HG03354 (cell line): ENCODE results near the gene GLI2.

ENCODE experiments used
- ATAC-seq: cut with Tn5 transposase; IDR thresholded peaks from one replicate; pipeline ENCODE4 v1.9.1; 2021; ENCODE audit warnings: mild to moderate bottlenecking; ENCODE audit not compliant: unreplicated experiment, poor library complexity, severe bottlenecking

The GLI2 gene

DNA sequence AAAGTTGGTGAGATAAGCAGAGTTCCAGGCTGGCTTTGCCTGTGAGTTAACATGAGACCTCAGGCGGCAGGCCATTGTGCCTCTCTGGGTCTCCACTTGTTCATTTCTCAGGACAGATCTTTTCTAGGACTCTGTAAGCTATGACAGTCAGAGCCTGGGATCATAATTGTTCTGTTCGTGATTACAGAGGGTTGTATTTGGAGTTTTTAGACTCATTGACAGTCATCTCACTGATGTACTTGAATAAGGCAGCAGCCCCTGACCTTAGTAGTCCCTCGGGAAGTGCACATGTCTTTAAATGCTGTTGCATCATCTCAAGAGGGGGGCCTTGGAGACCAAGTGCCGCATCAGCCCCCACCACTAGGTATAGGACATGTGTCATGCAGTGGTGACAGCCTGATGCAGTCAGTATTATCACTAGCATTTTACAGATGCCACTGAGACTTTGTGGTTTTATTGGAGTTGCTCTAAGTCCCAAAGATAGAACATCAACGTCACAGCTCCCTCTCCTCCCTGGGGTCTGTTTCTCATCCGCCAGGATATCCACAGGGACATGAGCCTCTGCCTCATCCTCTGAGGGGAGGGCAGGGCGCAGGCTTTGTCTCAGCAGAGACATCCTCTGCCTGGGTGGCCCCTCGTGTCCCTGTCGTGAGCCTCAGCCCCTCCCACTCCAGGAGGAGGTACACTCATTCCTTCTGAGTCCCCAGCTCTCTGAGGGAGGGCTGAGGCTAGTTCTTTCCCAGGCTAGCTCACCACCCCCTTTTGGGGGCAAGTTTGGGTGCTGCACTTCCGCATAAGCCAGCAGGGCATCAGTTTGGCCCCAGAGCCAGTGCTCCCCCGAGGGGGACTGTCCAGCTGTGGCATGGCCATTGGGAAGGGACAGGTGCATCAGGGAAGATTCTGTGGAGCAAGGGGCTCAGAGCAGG lies 14.1 kb downstream of the GLI2 start:
- ATAC-seq, result no peak

- no peak for ATAC-seq
Measured at GRCh38 chr2:120750488-120751210, 15.0 kb downstream of the GLI2 start.

GRCh38 chr2:120751553-120751952 lies 15.9 kb downstream of the GLI2 start:
- ATAC-seq, result no peak

DNA sequence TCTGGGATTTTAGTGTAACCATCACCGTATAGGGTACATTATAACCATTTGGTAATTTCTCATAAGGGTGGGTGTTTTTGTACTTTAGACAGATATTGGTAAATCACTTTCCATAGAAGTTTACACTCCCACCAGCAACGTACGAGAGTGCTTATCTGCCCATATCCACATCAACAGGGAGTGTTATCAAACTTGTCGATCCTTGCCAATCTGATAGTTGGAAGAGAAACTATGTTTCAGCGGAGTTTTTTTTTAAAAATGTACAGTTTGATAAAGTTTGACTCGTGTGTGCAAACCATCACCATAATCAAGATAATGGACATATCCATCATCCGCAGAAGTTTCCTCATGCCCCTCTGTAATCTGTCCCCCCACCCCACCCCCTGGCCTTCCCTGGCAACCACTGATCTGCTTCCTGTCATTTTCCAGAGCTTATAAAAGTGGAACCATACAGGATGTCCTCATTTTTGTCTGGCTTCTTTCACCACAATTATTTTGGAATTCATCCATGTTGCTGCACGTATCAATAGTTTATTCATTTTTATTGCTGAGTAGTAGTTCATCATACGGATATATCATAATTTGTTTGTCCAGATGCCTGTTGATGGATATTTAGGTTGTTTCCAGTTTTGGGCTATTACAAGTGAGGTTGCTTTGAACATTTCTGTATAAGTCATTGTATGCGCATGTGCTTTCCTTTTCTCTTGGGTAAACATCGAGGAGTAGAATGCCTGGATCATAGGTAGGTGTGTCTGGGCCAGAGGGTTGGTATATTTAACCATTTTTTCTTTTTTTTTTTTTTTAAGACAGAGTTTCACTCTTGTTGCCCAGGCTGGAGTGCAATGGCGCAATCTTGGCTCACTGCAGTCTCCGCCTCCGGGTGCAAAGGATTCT lies 18.6 kb downstream of the GLI2 start:
- no peak for ATAC-seq

GRCh38 chr2:120758181-120759144 lies 22.8 kb downstream of the GLI2 start:
- no peak for ATAC-seq

GRCh38 chr2:120759543-120760331 lies 24.1 kb downstream of the GLI2 start:
- ATAC-seq, result no peak

DNA sequence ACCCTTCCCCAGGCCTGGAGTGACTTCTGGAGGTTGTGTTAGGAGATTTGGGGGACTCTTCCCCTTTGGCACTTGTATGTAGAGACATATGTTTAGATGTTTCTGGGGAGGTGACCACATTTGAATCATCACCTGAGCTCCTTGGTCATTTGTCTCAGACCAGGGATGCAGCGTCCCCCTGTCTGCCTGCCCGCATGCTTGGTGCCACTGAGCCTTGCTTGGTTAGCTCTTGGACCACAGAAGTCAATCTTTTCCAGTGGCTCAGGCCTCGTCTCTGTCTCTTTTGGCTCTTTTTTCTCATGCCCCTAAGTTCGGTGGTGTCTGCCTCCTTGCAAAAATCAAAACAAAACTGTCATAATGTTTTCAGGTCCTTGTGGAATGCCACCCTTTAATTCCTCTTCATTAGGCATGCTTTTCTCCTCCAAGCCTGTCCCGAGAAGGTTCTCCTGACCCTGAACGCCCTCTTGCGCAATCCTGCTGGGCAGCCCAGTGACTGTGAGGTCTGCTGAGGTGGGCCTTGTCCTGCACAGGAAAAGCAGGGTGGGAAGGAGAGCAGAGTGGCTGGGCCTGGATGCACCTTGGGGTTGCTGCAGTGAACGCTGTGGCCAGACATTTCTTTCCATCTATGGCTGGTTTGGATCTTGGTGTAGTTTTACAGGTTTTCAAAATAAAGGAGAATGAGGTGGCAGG lies 24.9 kb downstream of the GLI2 start:
- no peak for ATAC-seq

- no peak for ATAC-seq
Measured at GRCh38 chr2:120761164-120761861, 25.6 kb downstream of the GLI2 start.

GRCh38 chr2:120761911-120762310 lies 26.2 kb downstream of the GLI2 start:
- ATAC-seq, result no peak

GRCh38 chr2:120762341-120763061 lies 26.8 kb downstream of the GLI2 start:
- no peak for ATAC-seq

DNA sequence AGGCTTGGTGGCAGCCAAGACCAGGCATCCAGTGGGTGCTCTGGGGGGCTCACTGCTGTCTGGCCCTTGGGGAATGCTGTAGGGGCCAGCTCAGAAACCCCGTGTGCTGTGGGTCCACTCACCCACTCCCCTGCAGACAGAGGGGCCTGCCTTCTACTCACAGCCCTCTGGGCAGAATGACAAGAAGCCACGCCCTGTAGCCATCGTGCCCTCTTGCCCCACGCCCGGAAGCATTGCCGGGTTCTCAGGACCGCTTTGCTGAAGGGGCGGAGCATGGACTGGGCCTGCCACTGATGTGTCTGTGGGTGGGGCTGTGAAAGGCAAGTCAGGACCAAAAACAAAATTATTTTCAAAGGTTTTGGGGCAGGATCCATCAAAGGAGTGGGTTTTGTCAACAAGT lies 27.8 kb downstream of the GLI2 start:
- ATAC-seq, result no peak

DNA sequence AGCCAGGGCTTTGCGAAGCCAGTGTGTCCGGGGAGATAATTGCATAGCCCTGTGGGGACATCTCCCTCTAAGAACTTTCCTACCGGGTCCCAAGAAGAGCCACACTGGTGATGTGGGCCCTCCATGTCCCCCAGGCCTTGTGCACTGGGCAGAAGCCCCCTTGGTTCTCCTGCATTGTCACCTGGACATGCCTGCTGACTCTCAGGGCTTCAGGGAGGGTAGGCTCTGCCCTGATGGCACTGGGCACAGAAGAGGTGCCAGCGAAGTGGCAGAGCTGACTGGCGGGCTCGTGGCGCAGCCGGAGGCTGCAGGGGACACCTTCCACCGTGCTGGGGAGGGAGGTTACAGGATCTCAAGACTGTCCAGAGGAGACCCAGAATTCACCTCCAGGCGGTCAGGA lies 28.3 kb downstream of the GLI2 start:
- no peak for ATAC-seq

DNA sequence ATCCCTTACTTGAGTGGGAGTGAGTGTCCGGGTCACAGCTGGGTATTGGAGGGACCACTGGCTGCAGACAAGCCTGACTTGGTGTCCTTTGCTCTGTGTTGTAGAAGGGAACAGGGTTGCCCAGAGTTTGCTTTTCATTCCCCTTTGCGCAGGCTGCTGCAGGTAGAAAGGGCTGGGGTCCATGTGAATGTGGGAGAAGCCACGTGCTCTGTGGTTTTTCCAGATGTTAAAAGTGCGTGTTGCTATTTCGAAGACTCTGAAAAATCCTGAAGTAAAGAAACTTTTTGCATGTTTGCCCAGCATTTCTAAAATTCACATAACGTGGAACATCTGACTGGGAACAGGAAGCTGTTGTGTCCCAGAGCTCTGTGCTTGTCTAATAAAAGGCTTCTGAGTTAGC lies 28.8 kb downstream of the GLI2 start:
- no peak for ATAC-seq

DNA sequence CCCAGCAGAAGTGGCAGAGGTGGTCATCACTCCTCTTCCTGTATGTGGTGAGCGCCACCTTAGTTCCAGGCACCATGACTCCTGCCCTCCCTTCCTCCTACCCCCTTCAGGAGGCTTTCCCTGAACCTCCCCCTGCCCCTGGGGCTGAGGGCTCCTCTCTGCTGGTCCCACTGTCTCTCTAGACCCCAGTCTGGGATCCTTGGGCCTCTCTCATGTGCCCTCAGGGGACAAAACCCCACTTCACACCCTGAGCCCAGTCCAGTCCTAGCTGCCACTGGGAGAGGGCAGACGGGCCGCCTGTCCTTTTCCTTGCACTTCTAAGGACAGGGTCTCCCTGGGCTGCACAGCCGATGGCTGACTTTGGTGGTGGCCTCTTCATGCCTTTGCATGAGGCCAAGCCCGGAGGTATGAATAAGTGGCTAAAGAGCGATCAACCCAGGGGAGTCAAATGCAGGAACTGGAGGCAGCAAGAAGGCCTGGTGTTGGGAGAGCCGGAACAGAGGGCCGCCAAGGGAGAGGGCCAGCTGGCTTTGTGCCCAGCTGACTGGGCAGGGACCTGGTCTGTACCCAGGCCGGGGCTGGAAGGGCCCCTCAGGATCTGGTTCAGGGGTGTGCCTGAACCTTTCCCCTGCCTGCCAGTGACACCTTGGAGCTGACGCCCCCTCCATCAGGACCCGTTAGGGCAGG lies 29.5 kb downstream of the GLI2 start:
- no peak for ATAC-seq

GRCh38 chr2:120765678-120766469 lies 30.2 kb downstream of the GLI2 start:
- no peak for ATAC-seq
